Stimulated activated CD8-positive, alpha-beta memory T cell treated with anti-CD3 and anti-CD28 coated beads, Interleukin-12 subunit alpha, Interleukin-12 subunit beta, amount 100 ng/mL, for 1 hour (primary cell): ENCODE data around the gene SIN3B.

Experiments
- DNase-seq: peaks from one replicate; pipeline ENCODE4 v3.0.0-alpha.2; 2020; ENCODE audit warnings: low read depth

Gene SIN3B

DNA sequence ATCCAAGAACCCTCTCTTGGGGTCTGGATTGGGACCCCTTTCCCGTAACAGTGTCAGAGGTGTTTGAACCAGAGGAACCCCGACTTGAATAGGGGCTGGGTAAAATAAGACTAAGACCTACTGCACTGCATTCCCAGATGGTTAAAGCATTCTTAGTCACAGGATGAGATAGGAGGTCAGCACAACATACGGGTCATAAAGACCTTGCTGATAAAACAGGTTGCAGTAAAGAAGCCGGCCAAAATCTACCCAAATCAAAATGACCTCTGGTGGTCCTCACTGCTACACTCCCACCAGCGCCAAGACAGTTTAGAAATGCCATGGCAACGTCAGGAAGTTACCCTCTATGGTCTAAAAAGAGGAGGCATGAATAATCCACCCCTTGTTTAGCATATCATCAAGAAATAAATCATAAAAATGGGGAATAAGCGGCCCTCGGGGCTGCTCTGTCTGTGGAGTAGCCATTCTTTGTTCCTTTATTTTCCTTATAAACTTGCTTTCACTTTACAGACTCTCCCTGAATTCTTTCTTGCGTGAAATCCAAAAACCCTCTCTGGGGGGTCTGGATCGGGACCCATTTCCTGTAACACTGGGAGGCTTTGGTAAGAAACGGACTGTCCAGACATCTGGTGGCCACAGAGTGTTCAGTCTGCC, 4.4 kb upstream of the SIN3B start:
- no peak for DNase-seq

DNA sequence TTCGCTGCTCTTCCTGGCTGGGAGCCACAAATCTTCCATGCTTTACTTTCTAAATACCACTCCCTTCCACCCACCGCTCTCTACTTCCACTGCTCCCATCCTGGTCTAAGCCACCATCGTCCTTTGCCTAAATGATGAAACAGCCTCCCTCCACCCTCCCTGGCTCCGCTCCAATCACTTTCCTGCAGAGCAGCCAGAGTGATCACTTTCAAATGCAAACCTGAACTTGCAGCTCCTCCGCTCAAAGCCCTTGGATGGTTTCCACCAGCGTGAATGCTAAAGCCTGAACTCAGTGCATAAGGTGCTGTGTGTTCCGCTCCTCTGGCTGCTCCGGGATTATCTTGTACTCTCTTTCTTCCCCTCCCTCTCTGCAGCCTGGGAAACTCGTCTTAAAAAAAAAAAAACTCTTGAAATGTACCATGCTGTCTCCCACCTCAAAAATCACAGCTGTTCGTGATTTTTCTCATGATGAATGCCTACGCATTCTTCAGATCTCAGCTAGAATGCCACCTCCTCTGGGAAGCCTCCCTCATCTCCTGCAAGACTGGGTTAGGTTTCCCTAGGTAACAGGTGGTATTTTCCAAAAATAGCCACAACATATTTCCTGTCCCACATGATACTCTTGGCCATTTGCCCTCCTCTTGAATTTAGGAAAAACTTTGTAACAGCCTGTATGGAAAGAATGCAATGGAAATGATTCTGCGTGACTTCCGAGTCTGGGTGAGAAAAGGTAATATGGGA, 3.7 kb upstream of the SIN3B start:
- no peak for DNase-seq

DNA sequence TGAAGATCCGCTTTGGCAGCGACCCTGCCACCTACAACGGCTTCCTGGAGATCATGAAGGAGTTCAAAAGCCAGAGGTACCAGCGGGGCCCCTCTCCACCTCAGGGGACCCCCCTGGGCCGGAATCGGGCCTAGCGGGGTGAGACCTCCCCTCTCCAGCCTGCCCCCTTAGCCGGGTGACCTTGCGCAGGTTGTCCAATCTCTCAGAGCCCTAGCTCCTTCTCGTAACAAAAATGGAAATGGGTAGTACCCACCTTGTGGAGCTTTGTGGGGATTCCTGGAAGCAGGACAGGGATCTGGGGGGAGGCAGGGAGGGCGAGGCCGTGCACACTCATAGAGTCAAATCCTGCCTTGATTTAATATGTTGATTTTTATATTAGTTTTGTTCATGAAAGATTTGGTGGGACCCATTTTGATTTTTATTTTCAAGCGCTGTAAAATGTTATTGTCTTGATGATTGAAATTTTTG, 658 bp downstream of the SIN3B start:
- no peak for DNase-seq

DNA sequence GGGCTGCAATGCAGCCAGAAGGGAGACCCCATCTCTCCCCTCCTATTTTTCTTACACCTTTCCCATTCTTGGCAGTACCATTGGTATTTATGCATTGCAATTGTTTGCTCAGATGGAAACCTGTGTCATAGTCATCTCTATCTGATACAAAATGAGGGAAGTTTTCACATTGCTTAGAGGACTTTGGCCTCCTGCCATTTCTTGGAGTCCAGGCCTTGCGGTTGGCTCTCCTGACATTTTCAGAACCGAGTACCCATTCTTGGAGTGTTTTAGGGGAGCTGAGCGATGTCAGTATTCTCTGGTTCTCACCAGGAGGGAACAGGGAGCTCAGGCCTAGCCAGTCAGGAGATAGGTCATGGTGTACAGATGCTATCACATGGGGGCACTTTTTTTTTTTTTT, 1.5 kb downstream of the SIN3B start:
- DNase-seq = no peak

DNA sequence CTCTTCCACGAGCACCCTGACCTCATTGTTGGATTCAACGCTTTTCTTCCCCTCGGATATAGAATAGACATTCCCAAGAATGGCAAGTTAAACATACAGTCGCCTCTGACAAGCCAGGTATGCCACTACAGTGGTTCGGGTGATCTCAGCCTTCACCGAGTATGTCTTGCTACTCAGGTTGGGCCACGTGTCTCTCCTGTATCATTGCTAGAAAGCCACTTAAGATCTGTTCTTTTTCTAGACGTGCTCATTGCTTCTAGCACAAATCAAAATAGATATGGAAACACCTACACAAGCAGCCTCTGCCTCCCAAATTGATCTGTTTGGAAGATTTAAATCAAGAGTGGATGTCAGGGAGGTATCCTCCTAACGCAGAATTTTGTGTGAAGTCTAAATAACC, 2.3 kb downstream of the SIN3B start:
- no peak for DNase-seq

DNA sequence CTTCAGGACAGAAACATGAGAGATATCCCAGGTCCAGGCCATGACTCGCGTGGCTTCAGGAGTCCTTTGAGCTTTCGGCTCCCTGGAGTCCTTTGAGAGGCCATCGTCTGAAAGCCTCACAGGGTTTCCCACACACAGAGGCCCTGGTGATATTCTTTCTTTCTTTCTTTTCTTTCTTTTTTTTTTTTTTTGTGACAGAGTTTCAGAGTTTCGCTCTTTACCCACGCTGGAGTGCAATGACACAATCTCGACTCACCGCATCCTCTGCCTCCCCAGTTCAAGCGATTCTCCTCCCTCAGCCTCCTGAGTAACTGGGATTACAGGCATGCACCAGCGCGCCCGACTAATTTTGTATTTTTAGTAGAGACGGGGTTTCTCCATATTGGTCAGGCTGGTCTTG, 5.5 kb downstream of the SIN3B start:
- DNase-seq = no peak

DNA sequence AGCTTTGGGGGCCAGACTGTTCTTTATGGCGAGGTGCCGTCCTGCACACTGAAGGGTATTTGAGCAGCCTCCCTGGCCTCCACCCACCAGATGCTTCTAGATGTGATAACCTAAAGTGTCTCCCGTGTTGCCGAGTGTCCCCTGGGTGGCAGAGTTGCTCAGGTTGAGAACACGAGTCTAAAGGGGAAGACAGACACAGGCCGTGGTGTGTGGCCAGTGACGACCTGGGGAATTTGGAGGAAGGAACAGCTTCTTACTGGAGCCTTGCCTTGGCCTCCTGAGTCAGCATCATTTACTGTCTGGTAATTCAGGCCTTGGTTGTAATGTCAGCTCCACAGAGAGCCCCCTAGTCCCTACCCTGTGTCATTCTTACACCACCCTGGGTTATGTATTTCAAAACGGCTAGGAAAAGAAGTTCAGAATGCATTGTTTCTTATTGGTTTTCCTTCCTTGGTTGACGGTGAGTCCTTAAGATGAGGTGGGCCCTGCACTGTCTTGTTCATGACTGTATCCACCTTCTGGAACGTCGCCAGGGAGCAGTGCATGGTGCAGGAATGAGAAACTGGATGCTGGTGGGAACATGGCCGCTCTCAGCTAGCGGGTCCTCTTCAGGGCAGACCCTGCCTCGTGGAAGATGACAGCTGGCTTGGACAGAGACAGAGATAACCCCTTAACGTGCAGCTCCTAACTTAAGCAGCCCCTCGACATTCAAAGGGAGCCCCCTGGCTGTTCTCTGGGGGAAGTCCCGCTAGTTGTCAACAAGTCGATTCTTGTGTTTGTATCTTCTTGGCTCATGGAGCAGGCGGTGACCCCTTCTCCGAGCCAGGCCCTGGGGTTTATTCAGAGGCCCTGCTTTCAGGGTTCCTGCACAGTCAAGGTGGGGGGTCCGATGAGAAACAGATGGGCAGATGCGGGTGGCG, 7.2 kb downstream of the SIN3B start:
- DNase-seq = no peak

DNA sequence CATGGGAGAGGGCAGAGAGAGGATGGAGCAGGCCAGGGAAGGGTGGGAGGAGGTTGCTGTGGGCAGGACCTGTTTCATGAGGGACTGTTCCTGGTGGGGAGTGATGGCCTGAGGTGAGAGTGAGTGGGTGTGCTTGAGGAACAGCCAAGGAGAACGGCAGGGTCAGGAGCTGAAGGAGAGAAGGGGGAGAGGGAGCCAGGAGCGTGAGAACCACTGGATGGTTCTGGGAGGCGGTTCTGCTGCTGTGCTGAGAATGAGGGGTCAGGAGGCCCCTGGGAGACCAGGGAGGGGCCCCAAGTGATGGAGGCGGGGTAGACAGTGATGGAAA, 7.8 kb downstream of the SIN3B start:
- no peak for DNase-seq

DNA sequence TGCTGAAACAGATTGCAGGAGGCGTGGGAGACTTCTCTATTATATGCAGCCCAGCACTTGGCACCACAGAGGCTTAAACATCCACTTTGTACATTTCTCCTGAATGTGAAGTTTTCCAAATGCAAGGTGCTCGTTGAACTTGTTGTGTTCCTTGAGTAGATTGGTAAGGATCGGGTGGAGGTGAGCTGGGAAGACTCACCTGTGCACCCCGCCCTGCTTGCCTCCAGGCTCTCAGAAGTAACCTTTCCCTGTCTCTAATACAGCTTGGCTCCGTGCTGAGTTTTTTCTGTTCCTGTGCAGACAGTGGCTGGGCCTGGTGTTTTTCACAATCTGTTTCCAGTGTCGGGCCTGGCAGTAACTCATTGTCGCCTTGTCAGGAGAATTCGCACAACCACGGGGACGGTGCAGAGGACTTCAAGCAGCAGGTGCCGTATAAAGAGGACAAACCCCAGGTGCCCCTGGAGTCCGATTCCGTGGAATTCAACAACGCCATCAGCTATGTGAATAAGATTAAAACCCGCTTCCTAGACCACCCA, 12.3 kb downstream of the SIN3B start:
- no peak for DNase-seq

DNA sequence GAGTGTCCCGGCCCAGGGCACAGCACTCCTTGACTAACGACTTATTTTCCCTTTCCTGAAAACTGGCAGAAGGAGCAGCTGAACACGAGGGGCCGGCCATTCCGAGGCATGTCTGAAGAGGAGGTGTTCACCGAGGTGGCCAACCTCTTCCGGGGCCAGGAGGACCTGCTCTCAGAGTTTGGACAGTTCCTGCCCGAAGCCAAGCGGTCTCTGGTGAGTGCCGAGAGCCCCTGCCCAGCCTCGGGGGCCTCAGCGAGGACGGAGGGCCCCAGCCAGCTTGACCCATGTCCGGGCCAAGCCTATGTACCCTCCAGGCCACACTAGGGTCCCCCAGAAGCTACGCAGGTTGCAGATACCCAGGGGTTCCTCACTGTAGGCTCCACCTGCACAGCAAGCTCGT, 17.7 kb downstream of the SIN3B start:
- DNase-seq = no peak

DNA sequence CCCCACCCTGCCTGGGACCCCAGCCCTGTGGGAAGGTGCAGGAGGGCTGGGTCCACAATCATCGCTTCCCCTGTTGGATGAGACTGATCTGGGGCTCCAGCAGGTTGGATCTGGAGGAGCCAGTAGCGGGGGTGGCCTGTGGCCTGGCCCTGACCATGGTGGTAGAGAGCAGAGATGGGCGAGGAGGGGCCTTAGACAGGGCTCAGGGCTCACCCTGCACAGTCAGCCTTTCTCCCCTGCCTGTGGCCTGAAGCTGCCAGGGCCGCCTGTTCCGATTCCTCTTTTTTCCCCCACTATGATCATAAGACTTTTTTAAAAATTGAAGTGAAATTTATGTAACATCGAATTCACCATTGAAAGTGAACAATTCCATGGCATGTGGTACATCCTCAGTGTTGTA, 18.2 kb downstream of the SIN3B start:
- DNase-seq = no peak

DNA sequence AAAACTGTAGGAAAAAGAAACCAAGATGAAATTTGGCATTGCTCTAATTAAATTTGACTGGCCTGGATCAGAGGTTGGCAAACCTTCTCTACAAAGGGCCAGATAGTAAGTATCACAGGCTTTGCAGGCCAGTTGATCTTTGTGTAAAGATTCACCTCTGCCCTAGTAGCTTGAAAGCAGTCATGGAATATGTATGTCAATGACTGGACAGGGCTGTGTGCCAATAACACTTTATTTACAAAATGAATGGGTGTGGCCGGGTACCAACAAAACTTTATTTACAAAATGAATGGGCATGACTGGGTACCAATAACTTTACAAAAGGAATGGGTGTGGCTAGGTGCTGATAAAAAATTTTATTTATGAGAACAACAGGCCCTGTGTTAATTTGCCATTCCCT, 20.0 kb downstream of the SIN3B start:
- no peak for DNase-seq

DNA sequence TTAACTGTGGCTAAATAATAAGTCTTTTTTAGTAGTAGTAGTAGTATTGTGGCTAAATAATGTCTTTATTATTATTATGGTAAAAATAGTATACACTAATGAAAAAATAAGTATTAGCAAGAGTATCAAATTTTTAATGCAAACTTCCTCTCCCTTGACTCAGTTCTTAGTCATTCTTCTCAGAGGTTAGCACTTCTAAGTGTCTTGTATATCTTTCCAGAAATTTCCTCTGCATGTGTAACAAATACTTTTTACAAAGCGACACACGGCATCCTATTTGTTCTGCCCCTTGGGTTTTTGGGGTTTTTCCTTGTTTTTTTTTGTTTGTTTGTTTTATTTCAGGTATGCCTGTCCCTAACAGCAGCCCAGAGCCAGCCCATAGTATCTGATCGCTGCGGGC, 20.9 kb downstream of the SIN3B start:
- DNase-seq = no peak

DNA sequence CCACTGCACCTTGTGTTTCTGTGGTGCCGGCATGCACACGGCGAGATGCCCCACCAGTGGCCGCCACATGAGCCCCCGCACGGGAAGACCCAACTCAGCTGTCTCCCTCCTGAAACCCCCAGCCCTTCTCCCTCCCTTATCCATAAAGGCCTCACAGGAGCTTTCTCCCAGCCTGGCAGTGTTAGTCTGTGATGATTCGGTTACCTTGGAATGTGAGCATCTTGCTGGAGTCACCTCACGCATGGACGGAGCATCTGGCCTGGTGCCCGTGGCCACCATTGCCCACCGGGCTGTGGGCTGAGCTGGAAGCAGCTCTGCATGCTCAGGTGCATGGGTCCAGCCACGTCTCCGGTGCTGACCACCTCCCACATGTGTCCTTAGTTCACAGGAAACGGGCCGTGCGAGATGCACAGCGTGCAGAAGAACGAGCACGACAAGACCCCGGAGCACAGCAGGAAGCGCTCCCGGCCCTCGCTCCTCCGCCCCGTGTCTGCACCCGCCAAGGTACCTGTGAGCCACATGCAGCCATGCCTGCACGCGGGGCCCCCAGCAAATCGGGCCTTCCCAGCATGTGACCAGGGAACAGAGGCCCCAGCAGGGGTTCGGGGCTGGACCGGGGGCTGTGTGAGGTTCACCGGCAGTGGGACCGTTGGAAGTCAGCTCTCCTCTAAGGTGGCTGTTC, 22.0 kb downstream of the SIN3B start:
- no peak for DNase-seq

DNA sequence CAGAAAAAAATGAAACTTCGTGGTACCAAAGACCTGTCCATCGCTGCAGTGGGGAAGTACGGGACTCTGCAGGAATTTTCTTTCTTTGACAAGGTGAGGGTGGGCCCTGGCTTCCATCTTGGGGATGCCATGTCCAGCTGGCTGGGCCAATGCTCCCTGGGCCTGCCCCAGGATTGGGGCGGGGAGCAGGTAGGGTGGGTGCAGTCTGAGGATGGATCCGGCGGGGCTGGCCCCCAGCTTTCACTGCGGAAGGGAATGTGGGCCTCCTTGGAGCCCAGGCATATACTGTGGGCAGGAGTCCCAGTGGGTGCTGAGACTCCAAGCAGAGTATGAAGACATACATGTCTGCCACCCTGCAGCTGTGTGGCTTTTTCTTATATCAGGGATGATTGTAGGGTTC, 23.9 kb downstream of the SIN3B start:
- DNase-seq = no peak

DNA sequence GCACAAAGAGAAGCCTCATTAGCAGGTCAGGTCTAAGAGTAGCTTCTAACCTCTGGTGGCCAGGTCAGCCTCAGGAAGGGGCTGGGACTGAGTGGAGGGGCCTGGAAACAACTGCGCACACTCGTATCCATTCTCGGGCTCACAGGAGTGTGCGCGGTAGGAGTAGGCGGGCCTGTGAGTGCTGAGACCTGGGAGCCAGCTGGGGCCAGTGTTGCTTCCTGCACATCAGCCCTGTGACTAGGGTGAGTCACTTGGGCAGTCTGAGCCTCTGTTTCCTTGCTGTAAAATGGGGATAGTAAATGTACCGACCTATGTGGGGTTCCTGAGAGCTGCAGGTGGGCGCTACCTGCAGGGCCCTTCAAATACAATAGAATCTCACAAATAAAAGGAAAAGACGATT, 26.9 kb downstream of the SIN3B start:
- no peak for DNase-seq

DNA sequence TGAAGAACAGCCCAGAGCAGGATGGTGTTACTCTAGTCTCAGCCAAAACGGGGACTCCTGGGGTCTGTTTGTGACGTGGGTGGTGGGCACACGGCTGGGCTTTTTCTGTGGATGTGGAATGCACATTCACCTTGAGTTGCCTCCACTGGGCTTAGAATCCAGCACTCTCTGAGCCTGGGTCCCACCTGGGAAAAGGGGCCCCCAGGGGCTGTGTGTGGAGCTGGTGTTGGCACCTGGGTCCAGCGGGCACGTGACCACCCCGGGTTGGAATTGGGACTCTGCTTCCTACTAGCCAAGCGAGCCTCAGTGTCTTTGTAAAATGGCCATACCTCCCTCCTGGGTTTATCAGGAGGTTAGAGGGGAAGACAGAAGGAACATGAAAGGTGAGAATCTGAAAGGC, 30.4 kb downstream of the SIN3B start:
- DNase-seq = no peak

DNA sequence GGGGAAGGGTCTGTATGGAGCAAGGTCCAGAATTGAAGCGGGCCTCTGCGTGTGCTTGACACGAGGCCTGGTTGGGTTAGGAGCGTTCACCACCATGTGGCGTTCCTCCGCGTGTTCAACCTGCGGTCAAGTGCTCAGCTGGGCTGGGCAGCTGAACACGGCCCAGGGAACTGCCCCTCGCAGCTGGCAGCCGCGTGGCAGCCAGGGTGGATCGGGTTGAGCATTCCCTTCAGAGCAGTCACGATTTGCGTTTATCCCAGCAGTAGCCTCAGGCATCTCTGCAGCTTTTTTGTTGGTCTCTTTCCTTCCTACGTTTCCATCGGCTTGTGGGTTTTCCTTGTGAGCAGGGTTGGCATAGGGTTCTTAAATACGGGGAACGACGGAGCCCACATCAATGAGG, 30.9 kb downstream of the SIN3B start:
- DNase-seq = no peak

DNA sequence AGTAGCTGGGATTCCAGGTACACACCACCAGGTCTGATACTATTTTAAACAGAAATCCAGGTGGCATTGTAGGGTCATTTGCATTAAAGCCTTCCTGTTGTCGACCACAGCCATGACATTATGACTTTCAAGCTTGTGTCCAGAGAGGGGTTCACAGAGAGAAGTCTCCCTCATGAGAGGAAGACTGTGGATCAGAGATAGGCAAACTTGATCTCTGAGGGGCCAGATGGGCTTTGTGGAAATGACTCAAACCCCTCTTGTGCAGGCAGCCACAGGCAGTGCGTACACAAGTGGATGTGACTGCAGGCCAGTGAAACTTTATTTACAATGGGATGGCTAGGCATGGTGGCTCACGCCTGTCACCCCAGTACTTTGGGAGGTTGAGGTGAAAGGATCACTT, 31.8 kb downstream of the SIN3B start:
- DNase-seq = no peak

DNA sequence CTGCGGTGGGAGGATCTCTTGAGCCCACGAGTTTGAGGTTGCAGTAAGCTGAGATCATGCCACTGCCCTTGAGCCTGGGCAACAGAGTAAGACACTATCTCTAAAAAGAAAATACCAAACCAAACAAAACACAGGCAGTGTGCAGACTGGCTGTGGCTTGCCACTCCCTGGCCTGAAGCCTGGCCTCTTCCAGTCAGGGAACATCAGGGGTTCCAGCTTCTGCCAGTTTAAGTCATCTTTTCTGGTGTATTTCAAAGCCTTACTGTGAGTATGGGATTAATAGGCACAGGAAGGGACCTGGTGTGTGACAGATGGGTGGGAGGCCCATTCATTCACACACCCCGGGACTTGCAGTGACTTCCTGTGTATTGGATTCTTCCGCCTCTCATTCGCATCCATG, 32.6 kb downstream of the SIN3B start:
- no peak for DNase-seq

DNA sequence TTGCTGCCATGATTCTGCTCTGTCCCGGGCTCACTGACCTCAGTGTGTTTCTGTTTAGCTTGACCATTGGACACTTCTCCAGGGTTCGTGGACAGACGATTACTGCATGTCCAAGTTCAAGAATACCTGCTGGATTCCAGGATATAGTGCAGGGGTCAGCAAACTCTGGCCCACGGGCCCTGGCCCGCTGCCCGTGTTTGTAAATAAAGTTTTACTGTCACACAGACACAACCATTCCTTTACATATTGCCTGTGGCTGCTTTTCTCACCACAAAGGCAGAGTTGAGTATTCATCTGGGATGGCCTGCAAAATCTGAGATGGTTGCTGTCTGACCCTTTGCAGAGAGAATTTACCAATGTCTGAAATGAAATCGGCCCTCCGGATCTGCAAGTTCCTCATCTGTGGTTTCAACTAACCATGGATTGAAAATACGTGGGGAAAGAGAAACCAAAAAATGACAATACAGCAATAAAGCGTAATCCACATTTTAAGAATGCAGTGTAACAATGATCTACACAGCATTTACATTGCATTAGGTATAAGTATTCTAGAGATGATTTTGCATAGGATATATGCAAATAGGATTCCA, 33.7 kb downstream of the SIN3B start:
- no peak for DNase-seq

DNA sequence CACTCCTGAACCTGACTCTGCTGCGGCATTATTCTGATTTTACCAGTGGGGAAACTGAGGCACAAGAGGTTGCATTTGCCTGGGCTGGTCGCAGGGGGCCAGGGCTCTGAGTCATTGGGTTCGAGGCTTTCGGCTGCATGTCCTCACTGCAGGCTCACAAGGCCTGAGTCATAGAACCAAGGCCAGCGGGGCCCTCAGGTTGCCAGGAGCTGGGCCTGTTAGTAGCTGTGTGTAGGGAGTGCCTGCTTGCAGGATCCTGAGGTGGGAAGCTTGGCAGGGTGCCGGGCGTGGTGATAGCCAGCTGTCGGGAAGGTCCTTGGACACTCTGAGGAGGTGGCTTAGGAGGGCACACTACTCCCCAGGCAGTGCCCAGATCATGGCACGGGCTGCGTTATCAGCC, 38.0 kb downstream of the SIN3B start:
- DNase-seq = no peak
